Gastroesophageal sphincter (tissue), 3 donors: ENCODE measurements around the gene NABP1.

Source experiments
- EP300 ChIP-seq: sonication (generic); formaldehyde crosslinking; IDR thresholded peaks from one replicate; pipeline ENCODE4 v1.6.1; 2017; ENCODE audit warnings: antibody characterized with exemption, mild to moderate bottlenecking
- TF ChIP-seq, protein P1 (sequence below), 4 experiments: fragments of 200-600 bp in 2 of 4; fragments of 450-650 bp in 2 of 4; sonication (generic) in 1 of 4; IDR thresholded peaks; one replicate each; pipeline ENCODE4 v1.5.1; 2017 to 2019; ENCODE audit warnings: antibody characterized with exemption in 4 of 4, mild to moderate bottlenecking in 2 of 4, moderate library complexity in 2 of 4

DNA sequence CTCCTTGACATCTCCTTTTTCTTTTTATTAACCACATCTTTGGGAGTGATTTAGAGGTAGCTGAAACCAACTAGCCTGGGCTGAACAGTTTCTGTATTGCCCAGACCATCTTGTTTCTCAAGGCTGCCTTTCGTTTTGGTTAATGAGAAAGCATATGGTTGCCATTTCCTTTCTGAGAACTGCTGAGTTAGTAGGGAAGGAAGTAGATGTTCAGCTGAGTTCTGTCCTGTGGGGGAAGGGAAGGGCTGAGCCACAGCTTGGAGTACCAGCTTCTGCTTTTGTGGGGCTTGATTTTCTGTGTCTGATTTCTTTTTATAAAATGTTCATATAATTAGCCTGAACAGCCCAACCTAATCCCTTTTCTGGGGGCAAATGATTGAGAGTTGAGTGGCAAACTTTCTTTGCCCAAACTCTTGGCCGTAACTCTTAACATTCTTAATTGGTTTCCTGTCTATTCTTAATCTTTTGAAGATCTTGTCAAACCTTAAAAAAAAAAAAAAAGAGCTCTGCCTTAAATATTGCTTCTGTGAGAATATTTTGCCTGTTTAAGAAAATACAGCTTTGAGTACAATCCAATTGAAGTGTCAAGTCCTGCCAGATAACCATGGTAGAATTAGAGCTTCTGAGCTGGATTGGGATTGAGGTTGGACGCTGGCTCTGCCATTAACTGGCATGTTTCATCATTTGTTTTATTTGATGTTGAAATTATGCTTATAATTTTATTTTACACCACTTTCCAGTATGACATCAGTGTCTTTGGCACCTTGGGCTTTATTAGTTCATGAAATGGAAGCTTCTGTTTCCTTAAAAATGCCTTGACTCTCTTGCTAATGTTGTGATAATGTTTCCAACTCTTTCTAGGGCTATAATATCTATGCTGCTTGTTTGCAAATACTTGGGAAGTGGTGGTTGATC, 1.9 kb upstream of the NABP1 start:
- TF ChIP-seq EP300, result no peak
- TF ChIP-seq, protein P1, sequence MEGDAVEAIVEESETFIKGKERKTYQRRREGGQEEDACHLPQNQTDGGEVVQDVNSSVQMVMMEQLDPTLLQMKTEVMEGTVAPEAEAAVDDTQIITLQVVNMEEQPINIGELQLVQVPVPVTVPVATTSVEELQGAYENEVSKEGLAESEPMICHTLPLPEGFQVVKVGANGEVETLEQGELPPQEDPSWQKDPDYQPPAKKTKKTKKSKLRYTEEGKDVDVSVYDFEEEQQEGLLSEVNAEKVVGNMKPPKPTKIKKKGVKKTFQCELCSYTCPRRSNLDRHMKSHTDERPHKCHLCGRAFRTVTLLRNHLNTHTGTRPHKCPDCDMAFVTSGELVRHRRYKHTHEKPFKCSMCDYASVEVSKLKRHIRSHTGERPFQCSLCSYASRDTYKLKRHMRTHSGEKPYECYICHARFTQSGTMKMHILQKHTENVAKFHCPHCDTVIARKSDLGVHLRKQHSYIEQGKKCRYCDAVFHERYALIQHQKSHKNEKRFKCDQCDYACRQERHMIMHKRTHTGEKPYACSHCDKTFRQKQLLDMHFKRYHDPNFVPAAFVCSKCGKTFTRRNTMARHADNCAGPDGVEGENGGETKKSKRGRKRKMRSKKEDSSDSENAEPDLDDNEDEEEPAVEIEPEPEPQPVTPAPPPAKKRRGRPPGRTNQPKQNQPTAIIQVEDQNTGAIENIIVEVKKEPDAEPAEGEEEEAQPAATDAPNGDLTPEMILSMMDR (IDR thresholded peaks at IDR 0.05), result no peak
